Measurements from ENCODE around the gene PDE11A.
"Not testable (repeated sequence)": the region's sequence is repeated elsewhere in the genome, so short reads cannot be mapped to it uniquely, and the experiment has no call there.

PDE11A gene

GRCh38 chr2:177808984-177809809, 263.4 kb downstream of the PDE11A start:
- DNase-seq, result no peak

GRCh38 chr2:177806025-177806424, 266.6 kb downstream of the PDE11A start:
- DNase-seq, result no peak

GRCh38 chr2:177799531-177799930, 273.0 kb downstream of the PDE11A start:
- no peak for DNase-seq

- DNase-seq, result no peak
These were observed 274.8 kb downstream of the PDE11A start for GRCh38 chr2:177797808-177798207.

- DNase-seq, result no peak
These were observed 275.7 kb downstream of the PDE11A start for GRCh38 chr2:177796654-177797415.

- DNase-seq, result no peak
These were observed 276.6 kb downstream of the PDE11A start for GRCh38 chr2:177796011-177796410.

GRCh38 chr2:177785143-177785542, 287.4 kb downstream of the PDE11A start:
- DNase-seq, result not testable (repeated sequence)

GRCh38 chr2:177784745-177785067, 287.9 kb downstream of the PDE11A start:
- DNase-seq, result no peak

GRCh38 chr2:177783835-177784744, 288.5 kb downstream of the PDE11A start:
- DNase-seq, result no peak

- DNase-seq, result no peak
These were observed 289.5 kb downstream of the PDE11A start for GRCh38 chr2:177783091-177783490.

GRCh38 chr2:177782613-177783012, 290.0 kb downstream of the PDE11A start:
- no peak for DNase-seq

GRCh38 chr2:177778472-177778871, 294.1 kb downstream of the PDE11A start:
- no peak for DNase-seq

- no peak for DNase-seq
These were observed 300.0 kb downstream of the PDE11A start for GRCh38 chr2:177772529-177772928.

GRCh38 chr2:177771191-177771590, 301.4 kb downstream of the PDE11A start:
- DNase-seq, result no peak

GRCh38 chr2:177767768-177768167, 304.8 kb downstream of the PDE11A start:
- no peak for DNase-seq

GRCh38 chr2:177765698-177766097, 306.9 kb downstream of the PDE11A start:
- no peak for DNase-seq

- DNase-seq, result peak; percentile 75
These were observed 308.9 kb downstream of the PDE11A start for GRCh38 chr2:177763531-177764265.

GRCh38 chr2:177759443-177759842, 313.1 kb downstream of the PDE11A start:
- DNase-seq, result no peak

GRCh38 chr2:177758591-177759371, 313.8 kb downstream of the PDE11A start:
- no peak for DNase-seq

GRCh38 chr2:177756336-177756735, 316.2 kb downstream of the PDE11A start:
- DNase-seq, result no peak

GRCh38 chr2:177754492-177754873, 318.1 kb downstream of the PDE11A start:
- DNase-seq, result no peak

All from stimulated activated CD4-positive, alpha-beta T cell treated with anti-CD3 and anti-CD28 coated beads, Interleukin-1b, Interleukin-23, amount 100 ng/mL, for 48 hours (primary cell).